IMR-90 (cell line): ENCODE results near the gene OLFM4. TPM values are rescaled to one million over a fixed set of nuclear protein-coding genes. Genes with fewer than 3 reads are reported as not detected.

Experiments
- ATAC-seq: fragments of 200-7000 bp; cut with Tn5 transposase; 2 replicates; pipeline ENCODE4 v1.9.1; 2020; ENCODE audit warnings: low read depth, mild to moderate bottlenecking, moderate library complexity
- BruUV-seq: library from RNA; stranded (reverse); fragments of 400-500 nt; replicated peaks from 2 replicates; lab custom pipeline; 2021; lab: Mats Ljungman, UMichigan
- CTCF ChIA-PET: fragments of 300-600 bp; formaldehyde crosslinking; extraction: SDS; loops from one replicate; lab custom pipeline; 2021; ENCODE audit warnings: antibody characterized with exemption; lab: Yijun Ruan, JAX
- POLR2A ChIA-PET: fragments of 300-600 bp; sonication (Branson Sonifier 250); formaldehyde crosslinking; loops from one replicate; lab custom pipeline; 2022; ENCODE audit warnings: antibody characterized with exemption; ENCODE audit not compliant: unreplicated experiment; lab: Charles Lee
- DNase-seq: peaks from one replicate; pipeline ENCODE4 v3.0.0; 2013
- H2AFZ ChIP-seq: replicated peaks from 2 replicates; pipeline ENCODE3; 2013; ENCODE audit warnings: low read length, mild to moderate bottlenecking; ENCODE audit not compliant: poor library complexity
- H2AK5ac ChIP-seq: 2 replicates; pipeline ENCODE4 v1.6.1; 2013; ENCODE audit warnings: low read depth, low read length, inconsistent platforms
- H2AK9ac ChIP-seq: replicated peaks from 2 replicates; pipeline ENCODE3; 2013; ENCODE audit warnings: mild to moderate bottlenecking, low read depth, low read length, moderate library complexity; ENCODE audit not compliant: poor library complexity
- H2BK120ac ChIP-seq: 2 replicates; pipeline ENCODE4 v1.6.1; 2013; ENCODE audit warnings: low read depth, low read length, inconsistent platforms
- H2BK15ac ChIP-seq: 3 replicates; pipeline ENCODE4 v1.6.1; 2013; ENCODE audit warnings: low read depth, low read length, inconsistent platforms
- H2BK20ac ChIP-seq: 2 replicates; pipeline ENCODE4 v1.6.1; 2013; ENCODE audit warnings: low read depth, mild to moderate bottlenecking, inconsistent platforms, low read length, moderate library complexity
- H2BK5ac ChIP-seq: 2 replicates; pipeline ENCODE4 v1.6.1; 2013; ENCODE audit warnings: mild to moderate bottlenecking, low read depth, low read length, inconsistent platforms; ENCODE audit not compliant: poor library complexity, severe bottlenecking
- H3K14ac ChIP-seq: replicated peaks from 2 replicates; pipeline ENCODE4 v1.6.1; 2013; ENCODE audit warnings: low read depth, low read length, inconsistent platforms
- H3K18ac ChIP-seq: 2 replicates; pipeline ENCODE4 v1.6.1; 2013; ENCODE audit warnings: low read depth, low read length, control low read depth
- H3K23ac ChIP-seq: 2 replicates; pipeline ENCODE4 v1.6.1; 2013; ENCODE audit warnings: low read depth, low read length, inconsistent platforms
- H3K27ac ChIP-seq: 2 replicates; pipeline ENCODE4 v1.5.1; 2013; ENCODE audit warnings: mild to moderate bottlenecking, control low read depth, low read length; ENCODE audit not compliant: insufficient read depth
- H3K27me3 ChIP-seq: 2 replicates; pipeline ENCODE4 v1.6.1; 2013; ENCODE audit warnings: low read length; ENCODE audit not compliant: control insufficient read depth, insufficient read depth
- H3K36me3 ChIP-seq: 2 replicates; pipeline ENCODE4 v1.6.1; 2013; ENCODE audit warnings: low read length, mixed read lengths; ENCODE audit not compliant: control insufficient read depth, insufficient read depth
- H3K4ac ChIP-seq: 2 replicates; pipeline ENCODE4 v1.6.1; 2013; ENCODE audit warnings: low read depth, low read length, inconsistent platforms
- H3K4me1 ChIP-seq: 2 replicates; pipeline ENCODE4 v1.6.1; 2013; ENCODE audit warnings: low read length, mixed read lengths; ENCODE audit not compliant: control insufficient read depth, insufficient read depth
- H3K4me2 ChIP-seq: 2 replicates; pipeline ENCODE4 v1.6.1; 2013; ENCODE audit warnings: low read depth, mild to moderate bottlenecking, control low read depth, low read length, moderate library complexity
- H3K4me3 ChIP-seq: 2 replicates; pipeline ENCODE4 v1.5.1; 2013; ENCODE audit warnings: low read depth, mild to moderate bottlenecking, control low read depth, low read length, moderate library complexity; ENCODE audit not compliant: insufficient read depth
- H3K56ac ChIP-seq: 2 replicates; pipeline ENCODE4 v1.6.1; 2013; ENCODE audit warnings: low read length, inconsistent platforms; ENCODE audit not compliant: insufficient read depth; ENCODE audit errors: extremely low read depth
- H3K79me1 ChIP-seq, 2 experiments: 2 replicates each; pipeline ENCODE4 v1.6.1; 2013; ENCODE audit warnings: low read length in 2 of 2, inconsistent platforms in 1 of 2, low read depth in 1 of 2
- H3K9ac ChIP-seq: 2 replicates; pipeline ENCODE4 v1.6.1; 2013; ENCODE audit warnings: low read depth, low read length, control low read depth
- H3K9me1 ChIP-seq: 2 replicates; pipeline ENCODE4 v1.6.1; 2013; ENCODE audit warnings: low read length, inconsistent platforms; ENCODE audit not compliant: insufficient read depth
- H3K9me3 ChIP-seq: 2 replicates; pipeline ENCODE4 v1.6.1; 2013; ENCODE audit warnings: low read length; ENCODE audit not compliant: control insufficient read depth, insufficient read depth
- H4K20me1 ChIP-seq: 2 replicates; pipeline ENCODE4 v1.6.1; 2013; ENCODE audit warnings: low read length, inconsistent platforms; ENCODE audit not compliant: insufficient read depth
- H4K5ac ChIP-seq: 2 replicates; pipeline ENCODE4 v1.6.1; 2013; ENCODE audit warnings: mild to moderate bottlenecking, low read depth, low read length, control low read depth
- H4K8ac ChIP-seq, 2 experiments: 2 replicates each; pipeline ENCODE4 v1.6.1; 2013; ENCODE audit warnings: low read depth in 2 of 2, low read length in 2 of 2, control low read depth in 1 of 2, inconsistent platforms in 1 of 2
- H4K91ac ChIP-seq: 2 replicates; pipeline ENCODE4 v1.6.1; 2013; ENCODE audit warnings: low read depth, low read length, inconsistent platforms; ENCODE audit not compliant: insufficient read depth
- MAFK ChIP-seq: IDR thresholded peaks from 2 replicates; pipeline ENCODE4 v1.6.1; 2012; ENCODE audit warnings: low read depth, low read length, improper control_type of control experiment
- WGBS, 2 experiments: methylation state at CpG; one replicate each; pipeline versions ENCODE4 v1.1.5 to v1.1.7; 2013; ENCODE audit warnings: missing lambda C conversion rate in 2 of 2; ENCODE audit not compliant: insufficient read length in 1 of 2; ENCODE audit errors: extremely low coverage in 2 of 2; 5-methylcytosine and 5-hydroxymethylcytosine counted together
- dilution Hi-C: fragments of 300-500 bp; cut with HindIII; formaldehyde crosslinking; loops from one replicate; pipeline ENCODE4 v1.14.3; 2018; ENCODE audit warnings: low sequenced_read_pairs; ENCODE audit not compliant: unreplicated experiment
- in situ Hi-C: fragments of 300-500 bp; cut with MboI; formaldehyde crosslinking; loops from 3 replicates; pipeline ENCODE4 v1.14.3; 2019; ENCODE audit warnings: low sequenced_read_pairs, inconsistent platforms, mixed read lengths
- intact Hi-C: fragments of 100-400 bp; cut with micrococcal nuclease; formaldehyde crosslinking; loops from 2 replicates; pipeline ENCODE4 v1.10.0; 2022
- polyA plus RNA-seq, 3 experiments: library from polyadenylated mRNA; depleted of rRNA; stranded (reverse); fragments of >200 nt; gene quantifications; 2 replicates each; pipeline ENCODE4 v1.2.3, GENCODE V29; 2012; ENCODE audit warnings: low replicate concordance in 1 of 3
- total RNA-seq: library from RNA; depleted of rRNA; stranded (reverse); fragments of >200 nt; gene quantifications from 2 replicates; pipeline ENCODE4 v1.2.3, GENCODE V29; 2012

The OLFM4 gene
- total and polyA plus RNA-seq, 2 of the 4 experiments (the other 2 are of a cell fraction) = not detected

DNA sequence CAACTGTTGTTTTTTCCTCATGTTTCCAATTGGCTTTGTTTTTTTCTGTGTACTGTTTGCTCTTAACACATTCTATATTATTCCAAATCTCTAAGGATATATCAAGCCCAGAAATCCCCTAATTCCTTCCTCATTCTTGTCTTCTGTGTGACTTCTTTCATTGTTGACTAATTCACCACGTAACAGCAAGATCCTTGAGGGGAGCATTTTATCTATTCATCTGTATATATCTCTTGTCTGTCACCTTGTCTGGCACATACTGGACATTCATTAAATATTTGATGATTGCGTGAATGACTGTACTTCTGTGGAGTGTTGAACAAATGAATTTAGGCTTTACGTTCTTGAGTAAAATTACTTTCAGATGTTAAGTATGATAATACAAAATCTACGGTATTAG is 44.8 kb upstream of the OLFM4 start:
- H2AFZ ChIP-seq = no peak overlapping the region
- ATAC-seq (no peak), DNase-seq (no peak)
- no peak overlapping the region for H2AK9ac ChIP-seq
- no peaks in the 10 kb centered on the region for H3K9me3 ChIP-seq
- no peaks in the 10 kb centered on the region for H4K20me1 ChIP-seq
- intact Hi-C loops = no loop called here
- H3K36me3 ChIP-seq = no peaks in the 10 kb centered on the region
- no peak overlapping the region for H3K18ac ChIP-seq
- H3K4me2 ChIP-seq = no peak overlapping the region
- no peaks in the 10 kb centered on the region for H3K4me1 ChIP-seq
- no peak overlapping the region for H3K9ac ChIP-seq
- TF ChIP-seq MAFK = no peak
- no peak overlapping the region for H3K4ac ChIP-seq
- H4K91ac ChIP-seq = no peak overlapping the region
- in situ Hi-C loops = no loop called here
- no peak overlapping the region for H2AK5ac ChIP-seq
- H3K9me1 ChIP-seq = no peaks in the 10 kb centered on the region
- WGBS, 2 experiments = no CpG with 5 or more reads among the region's 4 CpGs
- no peak overlapping the region for H2BK15ac ChIP-seq
- POLR2A ChIA-PET = no interaction called here
- dilution Hi-C loops = no loop called here
- no peak overlapping the region for H2BK120ac ChIP-seq
- CTCF ChIA-PET = no interaction called here
- H2BK5ac ChIP-seq = no peak overlapping the region
- no peak overlapping the region for H3K14ac ChIP-seq
- no peaks in the 10 kb centered on the region for H3K79me1 ChIP-seq
- H4K8ac ChIP-seq = no peak overlapping the region
- H3K56ac ChIP-seq = no peak overlapping the region
- H4K5ac ChIP-seq = no peak overlapping the region
- H3K4me3 ChIP-seq = no peak overlapping the region
- H3K27me3 ChIP-seq = no peaks in the 10 kb centered on the region
- no TSS peak for BruUV-seq
- no peak overlapping the region for H2BK20ac ChIP-seq
- H3K27ac ChIP-seq = no peak overlapping the region
- H3K23ac ChIP-seq = no peak overlapping the region
